Endothelial cell of umbilical vein (primary cell): ENCODE measurements around the gene POU2F3. TPM values are rescaled to one million over a fixed set of nuclear protein-coding genes. Genes with fewer than 3 reads are reported as not detected.

Experiments used
- BruUV-seq: library from RNA; stranded (reverse); fragments of 400-500 nt; replicated peaks from 2 replicates; lab custom pipeline; 2021; lab: Mats Ljungman, UMichigan
- CTCF ChIA-PET: fragments of 300-600, 350-600 bp; sonication (Branson Sonifier 250); formaldehyde crosslinking; loops from one replicate; lab custom pipeline; 2021; ENCODE audit warnings: antibody characterized with exemption, inconsistent platforms; lab: Charles Lee
- POLR2A ChIA-PET: fragments of 300-600, 350-600 bp; sonication (Branson Sonifier 250); formaldehyde crosslinking; loops from one replicate; lab custom pipeline; 2021; ENCODE audit warnings: antibody characterized with exemption, inconsistent platforms; lab: Charles Lee
- DNase-seq: peaks from one replicate; pipeline ENCODE4 v3.0.0-alpha.2; 2011; ENCODE audit warnings: low read depth, low spot score
- FAIRE-seq: peaks from 2 replicates; lab custom pipeline; 2011; peaks lifted over from hg19 to GRCh38; lab: Jason Lieb, UNC
- H2AFZ ChIP-seq: 2 replicates; pipeline ENCODE4 v1.6.0; 2012; ENCODE audit warnings: low read depth, low read length, control low read depth, inconsistent platforms
- H3K27ac ChIP-seq: 2 replicates; pipeline ENCODE4 v1.5.1; 2011; ENCODE audit warnings: low read depth, mild to moderate bottlenecking, control low read depth, low read length, moderate library complexity; ENCODE audit not compliant: insufficient read depth
- H3K27me3 ChIP-seq, 2 experiments: 2 replicates each; pipeline versions ENCODE4 v1.6.0 to v1.6.1; 2011; ENCODE audit warnings: low read length in 2 of 2, mixed read lengths in 1 of 2; ENCODE audit not compliant: control insufficient read depth in 2 of 2, insufficient read depth in 2 of 2
- H3K36me3 ChIP-seq, 2 experiments: 2 replicates in 1 of 2; 3 replicates in 1 of 2; pipeline ENCODE4 v1.5.1; 2011; ENCODE audit warnings: low read length in 2 of 2, mild to moderate bottlenecking in 1 of 2, moderate library complexity in 1 of 2; ENCODE audit not compliant: control insufficient read depth in 2 of 2, insufficient read depth in 2 of 2; ENCODE audit errors: extremely low read depth in 1 of 2
- H3K4me1 ChIP-seq: 3 replicates; pipeline ENCODE4 v1.5.1; 2011; ENCODE audit warnings: mild to moderate bottlenecking, low read length; ENCODE audit not compliant: control insufficient read depth, insufficient read depth; ENCODE audit errors: extremely low read depth
- H3K4me2 ChIP-seq: 2 replicates; pipeline ENCODE4 v1.6.1; 2011; ENCODE audit warnings: low read length, control low read depth, mixed read lengths; ENCODE audit not compliant: insufficient read depth
- H3K4me3 ChIP-seq, 3 experiments: fragments of 200-600 bp in 1 of 3; sonication (generic), shearing (Covaris generic) in 1 of 3; replicated peaks in 1 of 3; 2 replicates each; pipeline ENCODE4 v1.5.1; 2011 to 2016; ENCODE audit warnings: control low read depth in 3 of 3, low read length in 3 of 3, mild to moderate bottlenecking in 2 of 3, inconsistent platforms in 1 of 3, low read depth in 1 of 3, moderate library complexity in 1 of 3; ENCODE audit not compliant: insufficient read depth in 1 of 3
- H3K79me2 ChIP-seq: 2 replicates; pipeline ENCODE4 v1.6.0; 2012; ENCODE audit warnings: low read length, inconsistent platforms; ENCODE audit not compliant: control insufficient read depth, insufficient read depth
- H3K9ac ChIP-seq: replicated peaks from 2 replicates; pipeline ENCODE3; 2011; ENCODE audit warnings: low read length, control low read depth; ENCODE audit not compliant: insufficient read depth; ENCODE audit errors: extremely low read depth
- H3K9me1 ChIP-seq: replicated peaks from 3 replicates; pipeline ENCODE4 v1.6.0; 2011; ENCODE audit warnings: mild to moderate bottlenecking, low read length; ENCODE audit not compliant: control insufficient read depth, insufficient read depth; ENCODE audit errors: extremely low read depth
- H3K9me3 ChIP-seq: replicated peaks from 2 replicates; pipeline ENCODE4 v1.5.1; 2012; ENCODE audit warnings: low read length, inconsistent platforms; ENCODE audit not compliant: control insufficient read depth, insufficient read depth
- H4K20me1 ChIP-seq: replicated peaks from 2 replicates; pipeline ENCODE3; 2011; ENCODE audit warnings: mild to moderate bottlenecking, low read length; ENCODE audit not compliant: control insufficient read depth, insufficient read depth; ENCODE audit errors: extremely low read depth
- EZH2 ChIP-seq: IDR thresholded peaks from 2 replicates; pipeline ENCODE4 v1.6.1; 2012; ENCODE audit warnings: borderline replicate concordance, low read depth, mild to moderate bottlenecking, moderate library complexity, low read length, inconsistent platforms; ENCODE audit not compliant: severe bottlenecking
- FOS ChIP-seq: IDR thresholded peaks from 2 replicates; pipeline ENCODE4 v1.6.1; 2011; ENCODE audit warnings: mild to moderate bottlenecking, low read length, moderate library complexity, borderline replicate concordance; ENCODE audit not compliant: insufficient read depth
- GATA2 ChIP-seq: IDR thresholded peaks from 2 replicates; pipeline ENCODE4 v1.7.0; 2011; ENCODE audit warnings: low read depth, mild to moderate bottlenecking, moderate library complexity, mixed read lengths, low read length; ENCODE audit not compliant: insufficient read length, insufficient read depth
- JUN ChIP-seq: IDR thresholded peaks from 2 replicates; pipeline ENCODE4 v1.6.1; 2011; ENCODE audit warnings: borderline replicate concordance, low read depth; ENCODE audit not compliant: insufficient read length, insufficient read depth
- MYC ChIP-seq: IDR thresholded peaks from one replicate; pipeline ENCODE4 v1.6.1; 2011; ENCODE audit warnings: mild to moderate bottlenecking, low read depth, low read length
- POLR2A ChIP-seq: IDR thresholded peaks from 2 replicates; pipeline ENCODE4 v1.6.1; 2012; ENCODE audit warnings: low read depth, mild to moderate bottlenecking, control low read depth, low read length
- POLR2AphosphoS5 ChIP-seq: IDR thresholded peaks from 2 replicates; pipeline ENCODE4 v1.6.1; 2012; ENCODE audit warnings: low read depth, mild to moderate bottlenecking, control low read depth, low read length, moderate library complexity; ENCODE audit not compliant: insufficient read depth
- dilution Hi-C: fragments of 300-500 bp; cut with MboI; formaldehyde crosslinking; loops from one replicate; pipeline ENCODE4 v1.15.0; 2019; ENCODE audit warnings: low sequenced_read_pairs; ENCODE audit not compliant: extremely low pct_ligation_motif_present
- intact Hi-C: fragments of 100-400 bp; cut with micrococcal nuclease; formaldehyde crosslinking; loops from one replicate; pipeline ENCODE4 v1.10.0; 2022
- polyA plus RNA-seq, 4 experiments: library from polyadenylated mRNA; depleted of rRNA in 3 of 4; stranded (reverse) in 3 of 4; unstranded in 1 of 4; fragments of >200 nt; gene quantifications; 2 replicates each; pipeline versions ENCODE4 v1.2.1 to v1.2.3, GENCODE V29; 2011 to 2012; ENCODE audit warnings: missing spikeins in 1 of 4
- total RNA-seq: library from RNA; stranded (reverse); gene quantifications from 2 replicates; pipeline ENCODE4 v1.2.3, GENCODE V29; 2021
- TF ChIP-seq, protein P1 (sequence below), 2 donors: IDR thresholded peaks; 1 replicate in 1 of 2; 2 replicates in 1 of 2; pipeline ENCODE4 v1.5.1; 2011; ENCODE audit warnings: low read length in 2 of 2, mild to moderate bottlenecking in 2 of 2, moderate library complexity in 2 of 2, control low read depth in 1 of 2, inconsistent platforms in 1 of 2, low read depth in 1 of 2; ENCODE audit not compliant: insufficient read depth in 1 of 2; ENCODE audit errors: extremely low read depth in 1 of 2
- TF ChIP-seq, protein P2 (sequence below): IDR thresholded peaks from 2 replicates; pipeline ENCODE4 v1.6.1; 2011; ENCODE audit not compliant: insufficient read depth, insufficient read length

The POU2F3 gene
- total and polyA plus RNA-seq, 2 donors (not counting 3 experiments of a cell fraction or from before 2014, with no cell fraction given) = 0.06 TPM; not detected in 1

DNA sequence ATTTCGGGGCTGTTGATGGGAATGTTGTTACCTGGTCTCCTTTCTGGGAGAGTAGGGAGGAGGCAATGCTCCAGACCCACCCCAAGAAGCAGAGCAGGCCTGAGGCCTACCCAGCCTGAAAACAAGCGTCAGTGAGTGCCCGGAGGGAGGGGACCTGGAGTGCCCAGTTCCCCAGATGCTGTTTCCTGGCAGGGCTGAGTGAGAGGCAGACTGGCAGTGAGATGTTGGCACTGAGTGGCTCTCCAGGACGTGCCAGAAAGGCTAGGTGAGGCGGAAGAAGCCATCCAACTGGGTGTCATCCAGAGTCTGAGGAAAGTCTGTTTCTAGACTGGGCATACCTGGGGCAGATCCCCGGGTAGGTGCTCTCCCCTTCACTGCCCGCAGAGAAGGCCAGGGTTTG, 1.3 kb downstream of the POU2F3 start:
- no peak for FAIRE-seq
- ChIA-PET POLR2A (no interaction called here), CTCF (no interaction called here)
- H3K36me3 ChIP-seq = no peaks in the 10 kb centered on the region
- intact Hi-C loops = no loop called here
- no peak overlapping the region for H3K9ac ChIP-seq
- TF ChIP-seq, protein P1, sequence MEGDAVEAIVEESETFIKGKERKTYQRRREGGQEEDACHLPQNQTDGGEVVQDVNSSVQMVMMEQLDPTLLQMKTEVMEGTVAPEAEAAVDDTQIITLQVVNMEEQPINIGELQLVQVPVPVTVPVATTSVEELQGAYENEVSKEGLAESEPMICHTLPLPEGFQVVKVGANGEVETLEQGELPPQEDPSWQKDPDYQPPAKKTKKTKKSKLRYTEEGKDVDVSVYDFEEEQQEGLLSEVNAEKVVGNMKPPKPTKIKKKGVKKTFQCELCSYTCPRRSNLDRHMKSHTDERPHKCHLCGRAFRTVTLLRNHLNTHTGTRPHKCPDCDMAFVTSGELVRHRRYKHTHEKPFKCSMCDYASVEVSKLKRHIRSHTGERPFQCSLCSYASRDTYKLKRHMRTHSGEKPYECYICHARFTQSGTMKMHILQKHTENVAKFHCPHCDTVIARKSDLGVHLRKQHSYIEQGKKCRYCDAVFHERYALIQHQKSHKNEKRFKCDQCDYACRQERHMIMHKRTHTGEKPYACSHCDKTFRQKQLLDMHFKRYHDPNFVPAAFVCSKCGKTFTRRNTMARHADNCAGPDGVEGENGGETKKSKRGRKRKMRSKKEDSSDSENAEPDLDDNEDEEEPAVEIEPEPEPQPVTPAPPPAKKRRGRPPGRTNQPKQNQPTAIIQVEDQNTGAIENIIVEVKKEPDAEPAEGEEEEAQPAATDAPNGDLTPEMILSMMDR (IDR thresholded peaks at IDR 0.05; ENCODE audit: extremely low read depth in 1 of 2, insufficient read depth in 1 of 2, low read depth in 1 of 2, low read length in 2 of 2) = no peak
- TF ChIP-seq FOS (no peak), POLR2AphosphoS5 (no peak), MYC (no peak), JUN (no peak)
- no peak overlapping the region for H2AFZ ChIP-seq
- BruUV-seq = no TSS peak
- no peaks in the 10 kb centered on the region for H3K9me3 ChIP-seq
- H3K4me3 ChIP-seq = no peak overlapping the region
- no peak overlapping the region for H3K4me2 ChIP-seq
- DNase-seq = no peak
- no peaks in the 10 kb centered on the region for H3K4me1 ChIP-seq
- H3K79me2 ChIP-seq = no peaks in the 10 kb centered on the region
- no peak overlapping the region for H3K27ac ChIP-seq
- H3K9me1 ChIP-seq = no peaks in the 10 kb centered on the region
- H3K27me3 ChIP-seq = peaks cover 35 to 59% of the 10 kb centered on the region in 2 experiments
- no peaks in the 10 kb centered on the region for H4K20me1 ChIP-seq
- dilution Hi-C loops = no loop called here

DNA sequence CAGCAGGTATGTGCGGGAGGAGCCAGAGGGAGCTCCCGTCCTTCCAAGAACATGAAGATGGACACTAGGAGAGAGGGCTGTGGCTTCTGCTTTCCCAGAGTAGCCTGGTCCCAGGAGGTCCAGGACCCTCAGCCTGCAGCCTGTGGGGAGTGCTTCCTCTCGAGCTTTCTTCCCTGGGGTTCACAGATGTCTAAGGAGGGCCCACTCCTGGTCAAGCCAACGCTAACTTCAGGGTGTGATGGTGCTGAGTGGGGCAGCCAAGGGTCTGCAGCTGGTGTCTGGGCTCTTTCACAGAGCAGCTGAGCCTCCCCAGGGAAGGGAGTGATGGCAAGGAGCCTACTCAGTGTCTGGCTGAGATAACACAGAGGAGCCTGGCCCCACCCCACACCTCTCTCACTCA, 3.3 kb downstream of the POU2F3 start:
- DNase-seq (no peak), FAIRE-seq (no peak)
- peaks cover 49 to 65% of the 10 kb centered on the region in 2 experiments for H3K27me3 ChIP-seq
- no peak overlapping the region for H3K9ac ChIP-seq
- no peak overlapping the region for H3K4me3 ChIP-seq
- TF ChIP-seq POLR2A (no peak), POLR2AphosphoS5 (no peak), GATA2 (no peak), MYC (no peak), JUN (no peak), FOS (no peak), EZH2 (no peak)
- TF ChIP-seq, protein P2, sequence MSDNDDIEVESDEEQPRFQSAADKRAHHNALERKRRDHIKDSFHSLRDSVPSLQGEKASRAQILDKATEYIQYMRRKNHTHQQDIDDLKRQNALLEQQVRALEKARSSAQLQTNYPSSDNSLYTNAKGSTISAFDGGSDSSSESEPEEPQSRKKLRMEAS = no peak
- TF ChIP-seq, protein P1 (IDR thresholded peaks at IDR 0.05; ENCODE audit: extremely low read depth in 1 of 2, insufficient read depth in 1 of 2, low read depth in 1 of 2, low read length in 2 of 2) = no peak
- no peaks in the 10 kb centered on the region for H4K20me1 ChIP-seq
- H3K9me1 ChIP-seq = no peaks in the 10 kb centered on the region
- no peaks in the 10 kb centered on the region for H3K9me3 ChIP-seq
- no peak overlapping the region for H3K27ac ChIP-seq
- H3K79me2 ChIP-seq = no peaks in the 10 kb centered on the region
- no peaks in the 10 kb centered on the region for H3K4me1 ChIP-seq
- dilution Hi-C loops = no loop called here
- BruUV-seq = no TSS peak
- ChIA-PET CTCF (interaction anchor here (1.7 to 2.2 kb wide), 4 partner anchors 7 to 75 kb away, joined by 6 to 10 read pairs (median 9); no protein-coding TSS in a partner anchor), POLR2A (no interaction called here)
- H3K4me2 ChIP-seq = no peak overlapping the region
- intact Hi-C loops = no loop called here
- no peaks in the 10 kb centered on the region for H3K36me3 ChIP-seq
- H2AFZ ChIP-seq = no peak overlapping the region
